Measurements from ENCODE around the gene ZDHHC16.

- TF ChIP-seq CTCF (IDR thresholded peaks at IDR 0.05 in 8 of 11, conservative IDR thresholded peaks at IDR 0.05 in 3 of 11) = peak in 1 of 11 experiments; percentile 30
- TF ChIP-seq POLR2AphosphoS5 (IDR thresholded peaks at IDR 0.05) = peak in 1 of 3 donors; percentile 32
- no peak for TF ChIP-seq POLR2A (IDR thresholded peaks at IDR 0.05)
These were observed 39.9 kb upstream of the ZDHHC16 start for GRCh38 chr10:97406064-97406463.

Data from spleen (tissue), 7 donors.